ENCODE results near the gene ST6GALNAC4. TPM values are rescaled to one million over a fixed set of nuclear protein-coding genes. Genes with fewer than 3 reads are reported as not detected.

The ST6GALNAC4 gene
- total RNA-seq, 1 experiment from 2014 or later = 15.4 TPM

DNA sequence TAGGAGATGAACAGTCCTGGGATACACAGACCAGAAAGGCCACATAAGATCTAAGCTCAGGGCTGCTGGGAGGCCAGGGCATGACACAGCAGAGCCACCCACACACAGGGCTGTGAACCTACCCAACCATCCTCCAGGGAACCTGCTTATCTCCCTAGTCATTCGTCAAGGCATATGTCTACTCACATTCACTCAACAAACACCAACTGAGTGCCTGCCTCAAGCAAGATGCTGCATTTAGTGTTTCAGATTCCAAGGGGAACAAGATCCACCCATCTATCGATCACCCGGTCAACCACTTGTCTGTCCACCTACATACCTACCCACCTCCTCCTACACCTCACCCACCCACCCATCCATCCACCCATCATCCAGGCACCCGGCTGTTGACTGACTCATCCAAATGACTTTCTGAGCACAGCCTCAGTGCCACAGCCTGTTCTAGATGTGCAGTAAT, 19.0 kb upstream of the ST6GALNAC4 start:
- Mint-ChIP-seq H3K36me3 (ENCODE audit: insufficient read depth in 1 of 3, low read depth in 3 of 3) (peaks cover 2 to 17% (median 16%) of the 10 kb centered on the region in 3 experiments; a peak in 6 of 7 replicates), H3K4me1 (peaks cover 34 to 35% of the 10 kb centered on the region in 2 experiments), H3K27ac (no peak overlapping the region), H3K27me3 (ENCODE audit: low read depth) (peaks cover 6% of the 10 kb centered on the region), H3K4me3 (peak overlapping the region; percentile 84 to 96), H3K9me3 (no peaks in the 10 kb centered on the region; a peak in 1 of 5 replicates)
- Histone ChIP-seq H2BK20ac (ENCODE audit: low read depth, low read length, poor library complexity, severe bottlenecking) (no peak overlapping the region), H2BK5ac (ENCODE audit: insufficient read length, low read length) (no peak overlapping the region), H3K9me3 (ENCODE audit: control insufficient read depth, low read depth, low read length) (no peaks in the 10 kb centered on the region), H3K4me1 (ENCODE audit: insufficient read depth, low read length) (no peaks in the 10 kb centered on the region), H4K8ac (replicated peaks; ENCODE audit: insufficient read length, low read depth, low read length) (no peak overlapping the region), H4K20me1 (ENCODE audit: control insufficient read depth, insufficient read depth, insufficient read length) (no peaks in the 10 kb centered on the region), H3T11ph (ENCODE audit: low read length) (no peak overlapping the region), H2AFZ (ENCODE audit: low read length) (no peak overlapping the region), H2BK12ac (ENCODE audit: insufficient read length, low read depth, low read length) (no peak overlapping the region), H2BK15ac (ENCODE audit: low read depth, low read length) (no peak overlapping the region), H4K91ac (ENCODE audit: insufficient read length, low read depth, low read length) (no peak overlapping the region), H3K14ac (ENCODE audit: insufficient read depth, low read length) (no peak overlapping the region), H2BK120ac (ENCODE audit: low read depth, low read length, poor library complexity, severe bottlenecking) (no peak overlapping the region), H3K27me3 (ENCODE audit: insufficient read depth, low read length) (no peaks in the 10 kb centered on the region), H4K5ac (ENCODE audit: insufficient read length, low read depth, low read length) (no peak overlapping the region), H3K4ac (ENCODE audit: low read depth, low read length) (no peak overlapping the region), H3K56ac (ENCODE audit: insufficient read length, low read depth, low read length) (no peak overlapping the region), H3K9ac (ENCODE audit: extremely low read depth, insufficient read length, low read length) (no peak overlapping the region), H3K4me2 (ENCODE audit: insufficient read depth, insufficient read length, low read length) (no peak overlapping the region), H3K23ac (ENCODE audit: insufficient read length, low read depth, low read length) (no peak overlapping the region), H3K79me1 (ENCODE audit: insufficient read depth, low read depth, low read length, poor library complexity, severe bottlenecking) (peaks cover 10% of the 10 kb centered on the region), H2AK5ac (ENCODE audit: insufficient read length, low read length) (no peak overlapping the region), H3K23me2 (ENCODE audit: insufficient read length, low read depth, low read length, poor library complexity, severe bottlenecking) (peaks cover 9% of the 10 kb centered on the region), H3K79me2 (ENCODE audit: insufficient read depth, low read length) (no peaks in the 10 kb centered on the region), H3K27ac (ENCODE audit: insufficient read length, low read depth, low read length) (no peak overlapping the region), H3K18ac (ENCODE audit: insufficient read length, low read depth, low read length) (no peak overlapping the region)
- DNase-seq = no peak
- no CpG with 5 or more reads among the region's 4 CpGs for WGBS (ENCODE audit: extremely low coverage, insufficient read length, low lambda C conversion rate)
- TF ChIP-seq, protein P1, sequence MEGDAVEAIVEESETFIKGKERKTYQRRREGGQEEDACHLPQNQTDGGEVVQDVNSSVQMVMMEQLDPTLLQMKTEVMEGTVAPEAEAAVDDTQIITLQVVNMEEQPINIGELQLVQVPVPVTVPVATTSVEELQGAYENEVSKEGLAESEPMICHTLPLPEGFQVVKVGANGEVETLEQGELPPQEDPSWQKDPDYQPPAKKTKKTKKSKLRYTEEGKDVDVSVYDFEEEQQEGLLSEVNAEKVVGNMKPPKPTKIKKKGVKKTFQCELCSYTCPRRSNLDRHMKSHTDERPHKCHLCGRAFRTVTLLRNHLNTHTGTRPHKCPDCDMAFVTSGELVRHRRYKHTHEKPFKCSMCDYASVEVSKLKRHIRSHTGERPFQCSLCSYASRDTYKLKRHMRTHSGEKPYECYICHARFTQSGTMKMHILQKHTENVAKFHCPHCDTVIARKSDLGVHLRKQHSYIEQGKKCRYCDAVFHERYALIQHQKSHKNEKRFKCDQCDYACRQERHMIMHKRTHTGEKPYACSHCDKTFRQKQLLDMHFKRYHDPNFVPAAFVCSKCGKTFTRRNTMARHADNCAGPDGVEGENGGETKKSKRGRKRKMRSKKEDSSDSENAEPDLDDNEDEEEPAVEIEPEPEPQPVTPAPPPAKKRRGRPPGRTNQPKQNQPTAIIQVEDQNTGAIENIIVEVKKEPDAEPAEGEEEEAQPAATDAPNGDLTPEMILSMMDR (conservative IDR thresholded peaks at IDR 0.05) = no peak

Data from H9 (cell line).